SK-N-SH (cell line): ENCODE results near the gene MMADHC.

Source experiments
- CHD2 ChIP-seq: fragments of 150-350 bp; IDR thresholded peaks from 2 replicates; pipeline ENCODE4 v1.6.1; 2018; ENCODE audit warnings: low read length; ENCODE audit not compliant: partially characterized antibody
- EP300 ChIP-seq, 2 experiments: IDR thresholded peaks; 2 replicates each; pipeline versions ENCODE4 v1.4.0 to v1.6.1; 2012; ENCODE audit warnings: borderline replicate concordance in 1 of 2, low read depth in 1 of 2, low read length in 1 of 2
- GATA2 ChIP-seq: sonication (generic); formaldehyde crosslinking; IDR thresholded peaks from 2 replicates; pipeline ENCODE4 v1.5.0; 2020; ENCODE audit warnings: mild to moderate bottlenecking, missing genetic modification reagents
- IRF3 ChIP-seq: fragments of 150-350 bp; IDR thresholded peaks from 2 replicates; pipeline ENCODE4 v1.6.1; 2016; ENCODE audit warnings: mild to moderate bottlenecking, low read depth, low read length
- POLR2AphosphoS5 ChIP-seq: IDR thresholded peaks from 2 replicates; pipeline ENCODE4 v1.6.1; 2012; ENCODE audit warnings: low read depth, low read length
- SMC3 ChIP-seq: IDR thresholded peaks from 2 replicates; pipeline ENCODE4 v1.6.1; 2012; ENCODE audit warnings: low read depth, low read length, improper control_type of control experiment
- USF1 ChIP-seq: IDR thresholded peaks from 2 replicates; pipeline ENCODE4 v1.4.0; 2012; ENCODE audit warnings: low read depth, borderline replicate concordance
- TF ChIP-seq, protein P1 (sequence below): fragments of 200-600 bp; sonication (generic); IDR thresholded peaks from 2 replicates; pipeline ENCODE4 v1.6.1; 2017; ENCODE audit warnings: antibody characterized with exemption, mild to moderate bottlenecking, moderate library complexity
- TF ChIP-seq, protein P2 (sequence below): IDR thresholded peaks from 2 replicates; pipeline ENCODE4 v1.6.1; 2012; ENCODE audit warnings: mild to moderate bottlenecking, low read depth, low read length, moderate library complexity

GRCh38 chr2:149525323-149525722, 62.3 kb downstream of the MMADHC start:
- TF ChIP-seq CHD2 (no peak), EP300 (IDR thresholded peaks at IDR 0.05; ENCODE audit: borderline replicate concordance in 1 of 2, low read depth in 1 of 2, low read length in 1 of 2) (no peak), GATA2 (CRISPR knock-in tag) (no peak), USF1 (no peak), SMC3 (no peak), POLR2AphosphoS5 (no peak), IRF3 (no peak)
- TF ChIP-seq, protein P1, sequence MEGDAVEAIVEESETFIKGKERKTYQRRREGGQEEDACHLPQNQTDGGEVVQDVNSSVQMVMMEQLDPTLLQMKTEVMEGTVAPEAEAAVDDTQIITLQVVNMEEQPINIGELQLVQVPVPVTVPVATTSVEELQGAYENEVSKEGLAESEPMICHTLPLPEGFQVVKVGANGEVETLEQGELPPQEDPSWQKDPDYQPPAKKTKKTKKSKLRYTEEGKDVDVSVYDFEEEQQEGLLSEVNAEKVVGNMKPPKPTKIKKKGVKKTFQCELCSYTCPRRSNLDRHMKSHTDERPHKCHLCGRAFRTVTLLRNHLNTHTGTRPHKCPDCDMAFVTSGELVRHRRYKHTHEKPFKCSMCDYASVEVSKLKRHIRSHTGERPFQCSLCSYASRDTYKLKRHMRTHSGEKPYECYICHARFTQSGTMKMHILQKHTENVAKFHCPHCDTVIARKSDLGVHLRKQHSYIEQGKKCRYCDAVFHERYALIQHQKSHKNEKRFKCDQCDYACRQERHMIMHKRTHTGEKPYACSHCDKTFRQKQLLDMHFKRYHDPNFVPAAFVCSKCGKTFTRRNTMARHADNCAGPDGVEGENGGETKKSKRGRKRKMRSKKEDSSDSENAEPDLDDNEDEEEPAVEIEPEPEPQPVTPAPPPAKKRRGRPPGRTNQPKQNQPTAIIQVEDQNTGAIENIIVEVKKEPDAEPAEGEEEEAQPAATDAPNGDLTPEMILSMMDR, result no peak
- TF ChIP-seq, protein P2, sequence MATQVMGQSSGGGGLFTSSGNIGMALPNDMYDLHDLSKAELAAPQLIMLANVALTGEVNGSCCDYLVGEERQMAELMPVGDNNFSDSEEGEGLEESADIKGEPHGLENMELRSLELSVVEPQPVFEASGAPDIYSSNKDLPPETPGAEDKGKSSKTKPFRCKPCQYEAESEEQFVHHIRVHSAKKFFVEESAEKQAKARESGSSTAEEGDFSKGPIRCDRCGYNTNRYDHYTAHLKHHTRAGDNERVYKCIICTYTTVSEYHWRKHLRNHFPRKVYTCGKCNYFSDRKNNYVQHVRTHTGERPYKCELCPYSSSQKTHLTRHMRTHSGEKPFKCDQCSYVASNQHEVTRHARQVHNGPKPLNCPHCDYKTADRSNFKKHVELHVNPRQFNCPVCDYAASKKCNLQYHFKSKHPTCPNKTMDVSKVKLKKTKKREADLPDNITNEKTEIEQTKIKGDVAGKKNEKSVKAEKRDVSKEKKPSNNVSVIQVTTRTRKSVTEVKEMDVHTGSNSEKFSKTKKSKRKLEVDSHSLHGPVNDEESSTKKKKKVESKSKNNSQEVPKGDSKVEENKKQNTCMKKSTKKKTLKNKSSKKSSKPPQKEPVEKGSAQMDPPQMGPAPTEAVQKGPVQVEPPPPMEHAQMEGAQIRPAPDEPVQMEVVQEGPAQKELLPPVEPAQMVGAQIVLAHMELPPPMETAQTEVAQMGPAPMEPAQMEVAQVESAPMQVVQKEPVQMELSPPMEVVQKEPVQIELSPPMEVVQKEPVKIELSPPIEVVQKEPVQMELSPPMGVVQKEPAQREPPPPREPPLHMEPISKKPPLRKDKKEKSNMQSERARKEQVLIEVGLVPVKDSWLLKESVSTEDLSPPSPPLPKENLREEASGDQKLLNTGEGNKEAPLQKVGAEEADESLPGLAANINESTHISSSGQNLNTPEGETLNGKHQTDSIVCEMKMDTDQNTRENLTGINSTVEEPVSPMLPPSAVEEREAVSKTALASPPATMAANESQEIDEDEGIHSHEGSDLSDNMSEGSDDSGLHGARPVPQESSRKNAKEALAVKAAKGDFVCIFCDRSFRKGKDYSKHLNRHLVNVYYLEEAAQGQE, result no peak
